Kidney glomerular epithelial cell (primary cell): ENCODE data around the gene CSNK1E.
A peak's percentile ranks its signal among the peaks of the same experiment; 100 is the strongest.

Experiments used
- DNase-seq: peaks from one replicate; lab custom pipeline; 2025; lab: John Stamatoyannopoulos, UW

The CSNK1E gene

GRCh38 chr22:38327805-38328204, 10.6 kb upstream of the CSNK1E start:
- peak; percentile 76 for DNase-seq

- no peak for DNase-seq
These were observed 10.2 kb upstream of the CSNK1E start for GRCh38 chr22:38327396-38327795.

GRCh38 chr22:38325587-38325986, 8.4 kb upstream of the CSNK1E start:
- DNase-seq = no peak

- no peak for DNase-seq
These were observed 3.6 kb upstream of the CSNK1E start for GRCh38 chr22:38320605-38321402.

- DNase-seq = no peak
These were observed 1.9 kb upstream of the CSNK1E start for GRCh38 chr22:38318792-38319773.

- DNase-seq = peak; percentile 93
These were observed 922 bp upstream of the CSNK1E start for GRCh38 chr22:38317995-38318715.

- no peak for DNase-seq
These were observed 690 bp downstream of the CSNK1E start for GRCh38 chr22:38316364-38317121.

- DNase-seq = no peak
These were observed 1.3 kb downstream of the CSNK1E start for GRCh38 chr22:38315823-38316363.

GRCh38 chr22:38314933-38315822, 2.1 kb downstream of the CSNK1E start:
- no peak for DNase-seq

GRCh38 chr22:38314051-38314932, 2.9 kb downstream of the CSNK1E start:
- no peak for DNase-seq

- DNase-seq = peak; percentile 84
These were observed 3.8 kb downstream of the CSNK1E start for GRCh38 chr22:38313384-38313955.

- no peak for DNase-seq
These were observed 4.9 kb downstream of the CSNK1E start for GRCh38 chr22:38312261-38312800.

- DNase-seq = no peak
These were observed 6.0 kb downstream of the CSNK1E start for GRCh38 chr22:38311323-38311620.

- no peak for DNase-seq
These were observed 6.5 kb downstream of the CSNK1E start for GRCh38 chr22:38310518-38311322.

- DNase-seq = no peak
These were observed 7.4 kb downstream of the CSNK1E start for GRCh38 chr22:38309614-38310517.

- no peak for DNase-seq
These were observed 8.3 kb downstream of the CSNK1E start for GRCh38 chr22:38308791-38309498.
